Measurements from ENCODE around the gene KCTD5.

The KCTD5 gene

DNA sequence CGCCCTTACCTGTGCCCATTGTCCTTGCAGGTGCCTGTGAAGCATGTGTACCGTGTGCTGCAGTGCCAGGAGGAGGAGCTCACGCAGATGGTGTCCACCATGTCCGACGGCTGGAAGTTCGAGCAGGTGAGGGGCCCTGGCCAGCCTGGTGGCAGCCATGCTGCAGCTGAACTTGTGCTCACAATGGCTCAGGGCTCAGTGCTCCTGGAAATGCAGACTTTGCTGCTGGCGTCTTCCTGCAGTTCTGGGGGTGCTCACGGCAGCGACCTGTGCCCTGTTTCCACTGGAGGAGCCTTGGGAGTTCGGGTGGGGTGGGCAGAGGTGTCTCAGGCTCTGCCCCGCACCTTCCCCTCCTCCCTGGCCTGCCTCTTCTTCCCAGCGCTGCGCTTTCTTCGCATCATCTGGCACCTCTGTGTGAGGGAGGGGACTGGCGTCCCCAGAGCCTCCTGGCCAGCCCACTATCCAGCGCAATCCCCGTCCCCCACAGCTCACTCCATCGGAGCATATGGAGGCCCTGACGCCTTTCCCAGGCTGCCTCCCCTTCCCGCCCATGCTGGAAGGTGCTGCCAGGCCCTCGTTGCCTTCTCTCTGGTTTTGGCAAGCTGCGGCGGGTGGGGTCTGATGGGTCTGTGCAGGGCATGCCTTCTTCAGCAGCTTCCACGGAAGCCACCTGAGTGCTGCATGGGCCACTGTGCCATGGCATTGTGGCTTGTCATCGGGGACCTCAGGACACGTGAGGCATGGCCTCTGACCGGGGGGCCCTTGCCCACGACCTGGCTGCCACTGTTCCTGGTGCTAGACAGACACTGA, 17.7 kb downstream of the KCTD5 start:
- Histone ChIP-seq H3K27me3 (ENCODE audit: control insufficient read depth, insufficient read depth, low read length) (no peaks in the 10 kb centered on the region), H3K9me3 (ENCODE audit: control insufficient read depth, insufficient read depth, low read depth, low read length) (no peaks in the 10 kb centered on the region), H3K4me1 (ENCODE audit: control insufficient read depth, insufficient read depth, low read length) (no peaks in the 10 kb centered on the region), H3K36me3 (ENCODE audit: control insufficient read depth, insufficient read depth, low read length) (peaks cover 65% of the 10 kb centered on the region), H3K9ac (ENCODE audit: low read length) (no peak overlapping the region), H3K27ac (ENCODE audit: low read depth, low read length) (no peak overlapping the region), H3K4me3 (ENCODE audit: low read depth, low read length) (no peak overlapping the region)

DNA sequence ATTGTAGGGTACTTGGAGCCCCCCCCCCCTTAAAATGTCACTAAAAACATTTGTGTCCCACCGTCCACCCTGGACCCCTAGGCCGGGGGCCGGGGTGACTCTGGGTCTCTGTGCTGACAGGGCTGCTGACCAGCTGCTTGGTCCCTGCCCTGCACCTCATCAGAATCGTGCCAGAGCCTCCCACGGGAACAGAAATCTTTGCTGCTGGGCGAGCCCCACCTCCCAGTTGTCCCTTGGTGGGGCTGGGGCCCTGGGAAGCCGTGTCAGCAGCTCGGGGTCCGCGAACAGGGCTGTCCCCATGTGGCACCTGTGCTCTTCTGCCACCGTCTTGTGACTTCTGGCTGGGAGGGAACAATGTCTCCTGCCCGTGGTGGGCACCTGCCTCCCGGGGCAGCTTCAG, 18.5 kb downstream of the KCTD5 start:
- no peaks in the 10 kb centered on the region for H3K27me3 ChIP-seq (ENCODE audit: control insufficient read depth, insufficient read depth, low read length)
- no peaks in the 10 kb centered on the region for H3K9me3 ChIP-seq (ENCODE audit: control insufficient read depth, insufficient read depth, low read depth, low read length)
- no peaks in the 10 kb centered on the region for H3K4me1 ChIP-seq (ENCODE audit: control insufficient read depth, insufficient read depth, low read length)
- H3K27ac ChIP-seq (ENCODE audit: low read depth, low read length): no peak overlapping the region
- no peak overlapping the region for H3K9ac ChIP-seq (ENCODE audit: low read length)
- peaks cover 72% of the 10 kb centered on the region for H3K36me3 ChIP-seq (ENCODE audit: control insufficient read depth, insufficient read depth, low read length)
- no peak overlapping the region for H3K4me3 ChIP-seq (ENCODE audit: low read depth, low read length)

DNA sequence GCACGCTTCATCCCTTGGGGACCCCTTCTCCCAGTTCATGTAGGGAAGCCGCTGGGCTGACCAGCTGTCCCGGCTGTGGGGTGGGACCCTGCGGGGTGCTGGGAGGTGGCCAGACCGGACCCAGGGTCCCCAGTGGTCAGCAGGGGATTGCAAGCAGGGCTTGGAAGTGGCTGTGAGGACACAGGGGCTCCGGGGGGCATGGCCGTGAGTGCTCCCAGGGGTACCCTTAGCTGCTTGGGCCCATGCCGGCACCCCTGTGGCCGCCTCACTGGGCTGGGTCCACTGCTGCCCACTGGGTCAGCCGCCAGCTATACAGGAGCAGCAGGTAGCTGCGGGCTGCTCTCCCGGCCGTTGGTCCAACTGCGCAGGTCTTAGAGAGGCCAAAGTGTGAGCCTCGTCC, 18.9 kb downstream of the KCTD5 start:
- H3K9me3 ChIP-seq (ENCODE audit: control insufficient read depth, insufficient read depth, low read depth, low read length): no peaks in the 10 kb centered on the region
- no peak overlapping the region for H3K9ac ChIP-seq (ENCODE audit: low read length)
- no peak overlapping the region for H3K4me3 ChIP-seq (ENCODE audit: low read depth, low read length)
- peaks cover 75% of the 10 kb centered on the region for H3K36me3 ChIP-seq (ENCODE audit: control insufficient read depth, insufficient read depth, low read length)
- no peaks in the 10 kb centered on the region for H3K27me3 ChIP-seq (ENCODE audit: control insufficient read depth, insufficient read depth, low read length)
- H3K27ac ChIP-seq (ENCODE audit: low read depth, low read length): no peak overlapping the region
- H3K4me1 ChIP-seq (ENCODE audit: control insufficient read depth, insufficient read depth, low read length): no peaks in the 10 kb centered on the region

DNA sequence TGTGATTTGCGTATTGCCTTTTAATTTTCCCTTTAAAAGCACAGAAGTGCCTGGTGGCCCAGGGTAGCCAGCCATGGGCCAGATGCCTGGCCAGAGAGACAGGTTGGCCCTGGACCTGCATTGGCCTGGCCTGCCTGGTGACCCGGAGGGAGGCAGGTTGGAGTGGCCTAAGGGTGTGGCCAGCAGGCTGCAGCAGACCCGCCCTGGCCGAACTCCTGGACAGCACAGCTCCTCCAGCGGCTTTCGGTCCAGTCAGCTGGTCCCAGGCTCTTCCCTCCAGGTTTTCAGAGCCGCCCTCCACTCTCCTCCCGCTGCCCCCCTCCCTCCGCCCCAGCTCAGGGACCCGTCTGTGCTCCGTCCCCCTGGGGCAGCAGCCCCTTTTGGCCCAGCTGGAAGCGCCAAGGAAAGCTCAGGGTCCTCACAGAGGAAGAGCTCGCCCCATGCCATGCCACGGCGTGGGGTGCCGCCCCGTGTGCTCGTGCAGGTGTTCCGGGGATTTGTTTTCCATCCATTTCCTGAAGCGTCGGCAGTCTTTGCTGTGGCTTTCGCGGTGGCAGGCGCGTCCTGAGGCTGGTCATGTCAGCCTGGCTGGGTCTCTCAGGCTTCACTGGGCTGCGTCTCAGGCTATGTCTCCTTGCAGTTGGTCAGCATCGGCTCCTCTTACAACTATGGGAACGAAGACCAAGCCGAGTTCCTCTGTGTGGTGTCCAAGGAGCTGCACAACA, 19.6 kb downstream of the KCTD5 start:
- Histone ChIP-seq H3K27me3 (ENCODE audit: control insufficient read depth, insufficient read depth, low read length) (no peaks in the 10 kb centered on the region), H3K4me1 (ENCODE audit: control insufficient read depth, insufficient read depth, low read length) (no peaks in the 10 kb centered on the region), H3K27ac (ENCODE audit: low read depth, low read length) (no peak overlapping the region), H3K36me3 (ENCODE audit: control insufficient read depth, insufficient read depth, low read length) (peaks cover 74% of the 10 kb centered on the region), H3K4me3 (ENCODE audit: low read depth, low read length) (no peak overlapping the region), H3K9ac (ENCODE audit: low read length) (no peak overlapping the region), H3K9me3 (ENCODE audit: control insufficient read depth, insufficient read depth, low read depth, low read length) (no peaks in the 10 kb centered on the region)

DNA sequence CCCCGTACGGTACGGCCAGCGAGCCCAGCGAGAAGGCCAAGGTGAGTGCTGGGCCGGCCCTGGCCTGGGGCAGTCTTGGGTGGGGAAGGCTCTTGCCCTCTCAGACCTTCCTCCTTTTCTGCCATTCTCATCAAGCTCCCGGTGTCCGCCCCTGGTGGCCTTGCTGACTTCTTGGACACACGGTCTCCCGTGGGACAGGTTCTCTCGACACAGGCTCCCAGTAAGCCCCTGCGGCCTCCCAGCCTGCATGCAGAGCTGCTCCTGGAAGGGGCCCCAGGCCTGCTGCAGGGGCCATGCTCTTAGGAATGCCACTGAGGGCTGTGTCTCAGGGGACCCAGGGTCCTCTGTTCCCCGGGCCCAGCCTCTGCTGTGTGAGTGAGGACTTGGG, 20.1 kb downstream of the KCTD5 start:
- no peaks in the 10 kb centered on the region for H3K27me3 ChIP-seq (ENCODE audit: control insufficient read depth, insufficient read depth, low read length)
- H3K4me3 ChIP-seq (ENCODE audit: low read depth, low read length): no peak overlapping the region
- no peak overlapping the region for H3K27ac ChIP-seq (ENCODE audit: low read depth, low read length)
- H3K9ac ChIP-seq (ENCODE audit: low read length): no peak overlapping the region
- H3K4me1 ChIP-seq (ENCODE audit: control insufficient read depth, insufficient read depth, low read length): no peaks in the 10 kb centered on the region
- H3K9me3 ChIP-seq (ENCODE audit: control insufficient read depth, insufficient read depth, low read depth, low read length): no peaks in the 10 kb centered on the region
- H3K36me3 ChIP-seq (ENCODE audit: control insufficient read depth, insufficient read depth, low read length): peaks cover 74% of the 10 kb centered on the region

DNA sequence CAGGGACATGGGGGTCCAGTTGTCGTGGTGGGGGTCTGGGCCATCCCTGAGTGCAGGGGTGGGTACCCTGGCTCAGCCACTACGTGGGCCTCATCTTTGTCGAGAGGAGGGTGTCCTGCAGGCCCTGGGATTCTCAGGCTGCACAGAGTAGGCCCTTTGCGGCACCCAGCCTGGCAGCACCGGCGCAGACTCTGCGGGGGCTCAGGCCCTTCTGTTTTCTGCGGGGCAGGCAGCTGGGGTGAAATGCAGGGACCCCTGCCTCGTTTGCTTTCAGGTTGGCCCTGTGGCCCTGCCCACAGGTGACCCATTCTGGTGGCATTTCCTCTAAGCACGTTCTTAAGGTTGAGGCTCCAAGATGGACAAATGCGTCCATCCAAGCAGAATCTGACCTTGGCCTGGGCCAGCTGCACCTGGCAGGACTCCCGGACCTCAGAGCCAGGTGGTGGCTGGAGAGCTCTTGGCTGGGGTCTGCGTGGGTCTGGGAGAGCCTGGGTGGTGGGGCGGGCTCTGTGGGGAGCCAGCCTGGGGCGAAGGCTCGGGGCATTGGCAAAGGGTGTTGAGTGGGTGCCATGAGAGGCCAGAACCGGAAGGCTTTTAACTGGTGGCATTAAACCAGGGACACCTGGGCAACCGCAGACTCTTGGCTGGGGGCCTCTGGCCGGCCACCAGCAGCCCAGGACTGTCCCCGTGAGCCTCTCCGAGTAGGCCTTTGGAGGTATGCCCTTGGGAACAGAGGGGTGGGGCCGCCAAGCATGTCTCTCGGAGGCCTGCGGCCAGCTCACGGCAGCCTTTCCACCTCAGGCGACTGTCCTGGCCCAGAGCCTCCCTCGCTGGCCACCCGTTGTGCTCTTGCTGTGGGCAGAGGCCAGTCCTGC, 20.8 kb downstream of the KCTD5 start:
- Histone ChIP-seq H3K27me3 (ENCODE audit: control insufficient read depth, insufficient read depth, low read length) (no peaks in the 10 kb centered on the region), H3K4me1 (ENCODE audit: control insufficient read depth, insufficient read depth, low read length) (no peaks in the 10 kb centered on the region), H3K9me3 (ENCODE audit: control insufficient read depth, insufficient read depth, low read depth, low read length) (no peaks in the 10 kb centered on the region), H3K4me3 (ENCODE audit: low read depth, low read length) (no peak overlapping the region), H3K27ac (ENCODE audit: low read depth, low read length) (no peak overlapping the region), H3K36me3 (ENCODE audit: control insufficient read depth, insufficient read depth, low read length) (peaks cover 74% of the 10 kb centered on the region), H3K9ac (ENCODE audit: low read length) (no peak overlapping the region)

DNA sequence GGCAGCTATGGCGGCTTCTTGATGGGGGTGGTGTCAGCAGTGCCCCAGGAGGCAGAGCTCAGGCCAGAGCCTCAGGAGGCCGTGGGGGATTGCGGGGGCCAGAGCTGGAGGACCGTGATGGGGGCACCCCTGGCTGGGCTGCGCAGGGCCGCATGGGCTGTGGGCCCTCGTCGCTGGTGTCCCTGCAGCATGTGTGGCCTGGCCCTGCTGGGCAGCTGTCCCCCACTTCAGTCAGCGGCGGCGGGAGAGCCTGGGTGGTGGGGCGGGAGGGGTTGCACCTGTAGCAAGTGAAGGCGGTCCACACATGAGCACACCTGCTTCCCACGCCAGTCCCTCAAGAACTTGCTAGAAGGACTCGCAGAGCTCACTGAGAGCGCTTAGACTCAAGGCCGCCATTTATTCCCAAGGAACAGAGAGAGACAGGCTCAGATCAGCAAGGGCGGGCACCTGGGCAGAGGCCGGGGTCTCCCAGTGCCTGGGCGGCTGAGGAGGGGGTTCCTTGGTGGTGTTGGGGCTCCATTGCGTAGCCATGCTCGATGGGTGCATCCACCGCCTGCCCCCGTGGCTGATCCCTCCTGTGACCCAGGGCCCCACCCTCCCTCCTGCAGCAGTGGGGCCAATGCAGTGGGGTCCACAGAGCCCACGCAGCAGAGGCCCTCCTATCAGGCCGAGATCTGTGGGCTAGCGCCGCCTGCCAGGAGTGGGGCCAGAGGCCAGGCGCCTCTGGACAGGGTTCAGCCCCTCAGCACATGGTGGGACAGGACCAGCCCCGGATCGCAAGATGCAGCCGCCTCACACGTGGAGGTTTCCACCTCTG, 22.1 kb downstream of the KCTD5 start:
- Histone ChIP-seq H3K27ac (ENCODE audit: low read depth, low read length) (no peak overlapping the region), H3K9me3 (ENCODE audit: control insufficient read depth, insufficient read depth, low read depth, low read length) (no peaks in the 10 kb centered on the region), H3K27me3 (ENCODE audit: control insufficient read depth, insufficient read depth, low read length) (no peaks in the 10 kb centered on the region), H3K9ac (ENCODE audit: low read length) (no peak overlapping the region), H3K4me1 (ENCODE audit: control insufficient read depth, insufficient read depth, low read length) (no peaks in the 10 kb centered on the region), H3K36me3 (ENCODE audit: control insufficient read depth, insufficient read depth, low read length) (peaks cover 76% of the 10 kb centered on the region), H3K4me3 (ENCODE audit: low read depth, low read length) (no peak overlapping the region)

DNA sequence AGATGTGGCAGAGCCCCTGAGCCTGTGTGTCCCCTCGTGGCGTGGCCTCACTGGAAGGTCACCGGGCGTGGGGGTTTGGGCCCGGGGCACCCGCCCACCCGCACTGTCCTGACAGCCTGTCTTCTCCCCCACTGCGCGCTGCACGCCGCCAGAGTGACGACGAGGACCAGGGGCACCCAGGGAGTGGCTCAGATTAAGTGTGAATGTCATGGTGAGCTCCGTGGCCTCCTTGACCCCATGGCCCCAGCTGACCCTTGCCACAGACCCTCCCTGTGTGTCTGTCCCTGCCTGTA, 22.6 kb downstream of the KCTD5 start:
- Histone ChIP-seq H3K27ac (ENCODE audit: low read depth, low read length) (no peak overlapping the region), H3K9me3 (ENCODE audit: control insufficient read depth, insufficient read depth, low read depth, low read length) (no peaks in the 10 kb centered on the region), H3K9ac (ENCODE audit: low read length) (no peak overlapping the region), H3K27me3 (ENCODE audit: control insufficient read depth, insufficient read depth, low read length) (no peaks in the 10 kb centered on the region), H3K4me3 (ENCODE audit: low read depth, low read length) (no peak overlapping the region), H3K36me3 (ENCODE audit: control insufficient read depth, insufficient read depth, low read length) (peaks cover 74% of the 10 kb centered on the region), H3K4me1 (ENCODE audit: control insufficient read depth, insufficient read depth, low read length) (no peaks in the 10 kb centered on the region)

DNA sequence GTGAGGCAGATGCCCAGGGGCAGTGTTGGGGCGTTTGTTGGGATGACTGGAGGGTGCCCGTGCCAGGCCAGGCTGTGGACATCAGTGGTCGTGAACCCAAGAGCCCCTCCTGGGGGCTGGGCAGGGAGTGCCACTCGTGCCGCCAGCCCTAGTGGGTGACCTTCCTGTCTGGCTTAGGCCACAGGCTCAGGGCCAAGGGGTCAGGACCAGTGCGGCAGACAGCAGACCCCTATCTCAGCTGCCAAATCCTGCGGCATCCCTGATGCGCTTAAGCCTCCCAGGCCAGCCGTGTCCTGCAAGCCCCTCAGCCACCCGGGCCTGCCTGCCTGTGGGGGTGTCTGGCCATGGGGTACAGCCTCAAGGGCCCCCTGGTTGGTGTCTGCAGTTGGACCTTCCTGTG, 23.0 kb downstream of the KCTD5 start:
- no peaks in the 10 kb centered on the region for H3K4me1 ChIP-seq (ENCODE audit: control insufficient read depth, insufficient read depth, low read length)
- peaks cover 70% of the 10 kb centered on the region for H3K36me3 ChIP-seq (ENCODE audit: control insufficient read depth, insufficient read depth, low read length)
- no peak overlapping the region for H3K4me3 ChIP-seq (ENCODE audit: low read depth, low read length)
- no peaks in the 10 kb centered on the region for H3K27me3 ChIP-seq (ENCODE audit: control insufficient read depth, insufficient read depth, low read length)
- no peaks in the 10 kb centered on the region for H3K9me3 ChIP-seq (ENCODE audit: control insufficient read depth, insufficient read depth, low read depth, low read length)
- H3K9ac ChIP-seq (ENCODE audit: low read length): no peak overlapping the region
- H3K27ac ChIP-seq (ENCODE audit: low read depth, low read length): no peak overlapping the region

DNA sequence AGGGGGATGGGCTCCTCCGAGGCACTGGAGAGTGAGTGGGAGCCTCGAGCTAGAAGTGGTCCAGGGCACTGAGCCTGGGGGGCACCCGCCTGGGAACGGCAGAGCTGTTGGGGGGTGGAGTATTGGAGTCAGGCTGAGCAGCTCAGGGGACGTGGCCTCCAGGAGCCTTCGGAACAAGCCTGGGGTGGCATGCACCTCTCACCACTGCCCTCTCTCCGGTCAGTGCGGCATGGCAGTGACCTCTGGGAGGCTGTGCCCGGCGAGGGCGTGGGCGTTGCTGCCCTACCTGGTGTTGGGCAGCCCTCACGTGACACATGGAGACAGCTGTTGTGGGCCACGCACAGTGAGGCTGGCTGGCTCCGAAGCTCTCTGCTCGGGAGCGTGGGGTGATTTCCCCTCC, 23.8 kb downstream of the KCTD5 start:
- Histone ChIP-seq H3K4me1 (ENCODE audit: control insufficient read depth, insufficient read depth, low read length) (no peaks in the 10 kb centered on the region), H3K9ac (ENCODE audit: low read length) (no peak overlapping the region), H3K36me3 (ENCODE audit: control insufficient read depth, insufficient read depth, low read length) (peaks cover 64% of the 10 kb centered on the region), H3K27ac (ENCODE audit: low read depth, low read length) (no peak overlapping the region), H3K27me3 (ENCODE audit: control insufficient read depth, insufficient read depth, low read length) (no peaks in the 10 kb centered on the region), H3K9me3 (ENCODE audit: control insufficient read depth, insufficient read depth, low read depth, low read length) (no peaks in the 10 kb centered on the region), H3K4me3 (ENCODE audit: low read depth, low read length) (no peak overlapping the region)

Data from HUES6 (cell line).